Mammary microvascular endothelial cell (primary cell): Measurements from ENCODE around the gene MUSK. TPM values are rescaled to one million over a fixed set of nuclear protein-coding genes. Genes with fewer than 3 reads are reported as not detected.

Experiments used
- total RNA-seq: library from RNA; depleted of rRNA; stranded (reverse); fragments of >200 nt; gene quantifications from 2 replicates; pipeline ENCODE4 v1.2.3, GENCODE V29; 2015

The MUSK gene
- total RNA-seq = not detected in 2 replicates

GRCh38 chr9:110668570-110669167 lies at the start of gene MUSK:
Gene MUSK, plus strand, starts transcription at chr9:110668791. Its CDS starts 114 bp downstream, at chr9:110668905.

Other genes with a start within 250 kb of the MUSK start
- gene SVEP1, start 89.0 kb upstream of the MUSK start, total RNA-seq = under 0.01 TPM in 1 of 2 replicates, not detected in the other